KMS-11 (cell line): Measurements from ENCODE around the gene FCHSD1.

ENCODE experiments used
- H2AFZ ChIP-seq: fragments of 200-600 bp; sonication (generic); 2 replicates; pipeline ENCODE4 v1.6.1; 2016; ENCODE audit warnings: antibody characterized with exemption, mixed run types, low read depth
- H3K27ac ChIP-seq: fragments of 200-600 bp; sonication (generic); 2 replicates; pipeline ENCODE4 v1.6.1; 2016; ENCODE audit warnings: mild to moderate bottlenecking, mixed run types
- H3K27me3 ChIP-seq: fragments of 200-600 bp; sonication (generic); 2 replicates; pipeline ENCODE4 v1.6.1; 2017; ENCODE audit warnings: mild to moderate bottlenecking, low read depth, mixed run types, moderate library complexity; ENCODE audit not compliant: insufficient read depth
- H3K36me3 ChIP-seq: fragments of 200-600 bp; sonication (generic); 2 replicates; pipeline ENCODE4 v1.6.1; 2017; ENCODE audit warnings: mild to moderate bottlenecking, mixed run types; ENCODE audit not compliant: insufficient read depth
- H3K4me1 ChIP-seq: fragments of 200-600 bp; sonication (generic); 2 replicates; pipeline ENCODE4 v1.6.1; 2016; ENCODE audit warnings: mild to moderate bottlenecking, low read depth, mixed run types; ENCODE audit not compliant: poor library complexity, severe bottlenecking
- H3K4me2 ChIP-seq: fragments of 200-600 bp; sonication (generic); 2 replicates; pipeline ENCODE4 v1.7.0; 2016; ENCODE audit warnings: mild to moderate bottlenecking, mixed run types
- H3K4me3 ChIP-seq: fragments of 200-600 bp; sonication (generic); IDR thresholded peaks from 2 replicates; pipeline ENCODE4 v1.6.1; 2017; ENCODE audit warnings: low read depth, low read length, mixed read lengths; ENCODE audit not compliant: insufficient read depth
- H3K79me2 ChIP-seq: fragments of 200-600 bp; sonication (generic); 2 replicates; pipeline ENCODE4 v1.6.1; 2016; ENCODE audit warnings: low read depth, mixed run types; ENCODE audit not compliant: insufficient read depth
- H3K9ac ChIP-seq: fragments of 200-600 bp; sonication (generic); 2 replicates; pipeline ENCODE4 v1.6.1; 2016; ENCODE audit warnings: mild to moderate bottlenecking, mixed run types
- H4K20me1 ChIP-seq: fragments of 200-600 bp; sonication (generic); 2 replicates; pipeline ENCODE4 v1.6.1; 2016; ENCODE audit warnings: mild to moderate bottlenecking, mixed run types; ENCODE audit not compliant: insufficient read depth
- TF ChIP-seq, protein P1 (sequence below): fragments of 200-600 bp; sonication (generic); conservative IDR thresholded peaks from 2 replicates; pipeline ENCODE4 v1.6.1; 2017; ENCODE audit warnings: low read depth, mild to moderate bottlenecking, antibody characterized with exemption, low read length, moderate library complexity, mixed read lengths

The FCHSD1 gene

DNA sequence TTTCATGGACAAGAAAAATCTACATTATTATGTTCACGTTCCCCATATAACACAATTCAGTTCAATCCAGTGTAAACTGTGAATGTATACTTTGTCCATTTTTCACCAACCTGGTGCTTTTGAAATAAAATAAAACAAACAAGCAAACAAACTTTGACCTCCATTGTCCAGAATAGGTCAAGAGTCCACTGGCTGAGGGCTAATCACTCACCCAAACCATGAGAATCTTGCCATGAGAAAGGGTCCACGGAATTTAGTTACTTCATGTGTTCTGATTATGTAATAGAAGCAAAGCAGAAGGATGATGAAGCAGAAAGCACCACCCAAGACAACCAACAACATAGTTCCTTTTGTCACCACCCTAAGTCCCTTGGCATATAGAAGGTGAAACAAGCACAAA is 61.1 kb downstream of the FCHSD1 start:
- no peak overlapping the region for H3K4me2 ChIP-seq
- H3K27me3 ChIP-seq, result no peaks in the 10 kb centered on the region
- H4K20me1 ChIP-seq, result no peaks in the 10 kb centered on the region
- H3K36me3 ChIP-seq, result no peaks in the 10 kb centered on the region
- H3K79me2 ChIP-seq, result no peaks in the 10 kb centered on the region; the same call in 1 of the 2 replicates
- no peak overlapping the region for H2AFZ ChIP-seq
- no peak overlapping the region for H3K27ac ChIP-seq
- H3K4me1 ChIP-seq, result peaks cover 10% of the 10 kb centered on the region
- no peak overlapping the region for H3K9ac ChIP-seq
- TF ChIP-seq, protein P1, sequence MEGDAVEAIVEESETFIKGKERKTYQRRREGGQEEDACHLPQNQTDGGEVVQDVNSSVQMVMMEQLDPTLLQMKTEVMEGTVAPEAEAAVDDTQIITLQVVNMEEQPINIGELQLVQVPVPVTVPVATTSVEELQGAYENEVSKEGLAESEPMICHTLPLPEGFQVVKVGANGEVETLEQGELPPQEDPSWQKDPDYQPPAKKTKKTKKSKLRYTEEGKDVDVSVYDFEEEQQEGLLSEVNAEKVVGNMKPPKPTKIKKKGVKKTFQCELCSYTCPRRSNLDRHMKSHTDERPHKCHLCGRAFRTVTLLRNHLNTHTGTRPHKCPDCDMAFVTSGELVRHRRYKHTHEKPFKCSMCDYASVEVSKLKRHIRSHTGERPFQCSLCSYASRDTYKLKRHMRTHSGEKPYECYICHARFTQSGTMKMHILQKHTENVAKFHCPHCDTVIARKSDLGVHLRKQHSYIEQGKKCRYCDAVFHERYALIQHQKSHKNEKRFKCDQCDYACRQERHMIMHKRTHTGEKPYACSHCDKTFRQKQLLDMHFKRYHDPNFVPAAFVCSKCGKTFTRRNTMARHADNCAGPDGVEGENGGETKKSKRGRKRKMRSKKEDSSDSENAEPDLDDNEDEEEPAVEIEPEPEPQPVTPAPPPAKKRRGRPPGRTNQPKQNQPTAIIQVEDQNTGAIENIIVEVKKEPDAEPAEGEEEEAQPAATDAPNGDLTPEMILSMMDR, result no peak
- no peak overlapping the region for H3K4me3 ChIP-seq
